NAMALWA (cell line): Measurements from ENCODE around the gene ARHGAP15.

ENCODE experiments used
- DNase-seq: peaks from one replicate; pipeline ENCODE4 v3.0.0-alpha.2; 2015; ENCODE audit warnings: low spot score

Gene ARHGAP15

DNA sequence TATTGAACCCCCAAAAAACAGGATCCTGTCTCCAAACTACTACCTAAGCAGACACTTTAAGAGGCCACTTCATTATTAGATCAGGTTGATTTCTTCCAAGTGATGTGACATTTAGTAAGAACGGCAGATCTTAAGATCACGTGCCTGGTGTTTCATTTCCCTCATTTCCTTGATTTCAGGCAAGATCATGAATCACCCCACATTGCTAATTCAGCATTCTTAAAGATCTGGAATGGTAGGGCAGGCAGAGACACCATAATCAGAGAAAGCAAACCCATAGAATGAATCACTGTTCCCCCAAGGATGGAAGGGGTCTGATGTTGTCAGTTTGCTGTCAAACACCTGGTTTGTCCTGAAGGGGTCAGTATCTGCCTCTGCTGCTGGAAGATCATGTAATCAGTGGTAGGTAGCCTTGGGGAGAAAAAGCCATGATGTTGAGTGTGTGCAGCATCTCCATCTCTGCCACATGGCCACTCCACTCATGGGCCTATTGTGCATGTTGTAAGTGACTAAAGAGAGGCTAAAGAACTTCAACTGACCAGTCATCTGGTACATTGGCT lies 133.9 kb downstream of the ARHGAP15 start:
- DNase-seq, result peak; percentile 9

GRCh38 chr2:143264851-143265250 lies 135.6 kb downstream of the ARHGAP15 start:
- DNase-seq, result no peak

DNA sequence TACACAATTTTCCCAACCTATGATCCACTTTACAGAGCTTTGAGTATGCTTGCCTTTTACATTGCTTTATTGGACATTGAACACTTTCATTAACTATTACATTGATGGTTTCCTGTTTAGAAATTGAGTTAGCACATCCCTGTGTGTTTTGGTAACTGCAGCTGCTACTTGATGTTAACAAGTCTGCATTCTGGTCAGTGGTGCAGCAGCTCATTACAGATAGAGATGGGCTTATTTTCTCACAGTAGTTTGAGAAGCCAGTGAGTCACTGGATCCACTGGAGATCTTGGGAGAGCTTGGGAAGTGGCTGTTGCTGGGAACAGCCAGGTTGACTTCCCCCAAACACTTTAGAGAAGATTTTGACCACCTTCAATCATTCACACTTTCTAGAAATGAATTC lies 150.5 kb downstream of the ARHGAP15 start:
- no peak for DNase-seq

DNA sequence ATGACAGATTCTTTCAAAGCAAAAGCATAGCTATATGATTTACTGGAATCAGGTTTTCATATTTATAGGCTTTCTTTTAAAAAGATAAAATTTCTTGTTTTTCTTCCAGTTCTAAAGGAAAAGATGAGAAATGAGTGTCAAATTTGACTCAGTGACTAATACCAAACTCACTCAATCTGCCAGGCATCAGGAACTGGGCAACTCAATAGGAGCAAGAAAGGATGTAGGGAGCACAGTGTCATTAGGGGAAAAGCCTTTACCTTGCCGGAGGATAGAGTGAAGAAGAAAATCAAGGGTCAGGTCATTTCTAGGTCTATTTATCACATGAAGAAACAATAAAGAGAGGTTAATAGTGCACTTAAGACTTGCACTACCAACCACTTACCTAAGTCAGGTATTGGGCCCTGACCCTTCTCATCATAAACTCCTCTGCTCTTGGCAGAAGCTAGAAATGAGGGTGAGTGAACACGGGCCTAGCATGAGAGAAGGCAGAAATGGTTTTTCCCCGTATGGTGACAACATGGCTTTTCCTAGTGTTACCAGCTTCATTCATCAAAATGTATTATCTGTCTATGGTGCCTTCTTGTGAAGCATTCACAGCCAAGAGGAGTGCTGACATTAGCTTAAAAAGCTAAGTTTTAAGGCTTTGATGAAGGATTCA lies 151.0 kb downstream of the ARHGAP15 start:
- no peak for DNase-seq

GRCh38 chr2:143282684-143283083 lies 153.5 kb downstream of the ARHGAP15 start:
- peak; percentile 38 for DNase-seq

DNA sequence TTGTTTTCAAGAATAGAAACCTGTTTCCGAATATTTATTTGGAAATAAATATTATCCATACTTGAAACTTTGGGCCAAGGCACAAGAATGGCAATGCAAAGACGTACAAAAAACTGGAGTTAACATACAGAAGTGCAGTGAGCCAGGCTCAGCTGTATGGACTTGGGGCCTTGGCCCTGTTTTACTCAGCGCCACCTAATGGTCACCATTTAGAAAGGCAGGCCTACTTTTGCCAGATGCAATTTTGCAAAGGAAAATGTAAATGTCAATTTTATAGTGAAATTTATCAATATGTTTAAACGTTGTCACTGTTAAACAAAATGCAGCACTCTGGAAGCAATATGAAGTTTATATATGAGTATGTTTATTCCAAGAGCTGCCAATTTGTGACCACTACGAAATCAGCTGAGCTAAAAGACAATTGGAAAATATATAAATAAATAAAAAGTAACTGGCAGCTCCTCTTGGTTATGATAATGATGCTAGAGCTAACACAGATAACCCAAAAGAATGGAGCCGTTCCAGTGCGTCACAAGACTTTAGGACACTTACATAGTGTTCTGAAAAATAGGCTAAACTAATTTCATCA lies 155.0 kb downstream of the ARHGAP15 start:
- DNase-seq, result peak; percentile 70

GRCh38 chr2:143289025-143289424 lies 159.8 kb downstream of the ARHGAP15 start:
- no peak for DNase-seq

DNA sequence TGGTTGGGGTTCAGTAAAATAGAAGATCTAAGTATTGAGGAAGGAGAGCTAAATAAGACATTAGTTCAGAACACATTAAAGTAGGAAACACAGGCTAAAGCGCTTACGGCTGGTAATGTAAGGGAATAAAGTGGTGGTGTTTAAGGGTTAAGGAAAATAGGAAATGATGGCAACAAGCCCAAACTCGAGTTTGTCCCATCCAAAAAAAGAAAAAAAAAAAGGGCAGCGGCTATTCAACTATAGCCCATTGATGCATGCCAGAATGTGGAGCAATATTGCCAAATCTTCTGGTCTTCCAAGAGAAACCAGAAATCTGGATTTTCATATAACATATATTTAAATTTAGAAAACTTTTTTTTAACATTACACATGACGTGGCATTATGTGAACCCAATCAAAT lies 161.0 kb downstream of the ARHGAP15 start:
- DNase-seq, result no peak

GRCh38 chr2:143294068-143294467 lies 164.8 kb downstream of the ARHGAP15 start:
- no peak for DNase-seq

DNA sequence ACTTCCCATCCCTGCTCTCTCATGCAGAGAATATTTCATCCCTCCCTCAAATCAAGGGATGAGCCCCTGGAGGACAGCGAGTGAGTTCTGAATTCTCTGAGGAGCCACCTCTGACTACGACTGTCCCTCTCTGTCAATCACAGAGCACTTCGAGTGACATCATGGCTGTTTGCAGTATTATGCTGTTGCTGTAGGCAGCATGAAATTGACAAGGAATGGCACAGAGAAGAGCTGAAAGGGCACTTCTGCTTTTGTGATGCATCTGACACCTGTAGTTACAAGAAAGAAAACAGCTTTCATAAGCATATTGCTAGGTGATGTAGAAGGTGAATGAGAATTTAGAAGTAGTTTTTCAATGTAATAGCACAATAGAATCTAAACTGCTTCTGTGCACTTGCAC lies 166.9 kb downstream of the ARHGAP15 start:
- peak; percentile 39 for DNase-seq

GRCh38 chr2:143297182-143297581 lies 168.0 kb downstream of the ARHGAP15 start:
- no peak for DNase-seq

- no peak for DNase-seq
Observed at GRCh38 chr2:143300536-143300935, 171.3 kb downstream of the ARHGAP15 start.

- no peak for DNase-seq
Observed at GRCh38 chr2:143311426-143311825, 182.2 kb downstream of the ARHGAP15 start.

- no peak for DNase-seq
Observed at GRCh38 chr2:143312441-143312840, 183.2 kb downstream of the ARHGAP15 start.

DNA sequence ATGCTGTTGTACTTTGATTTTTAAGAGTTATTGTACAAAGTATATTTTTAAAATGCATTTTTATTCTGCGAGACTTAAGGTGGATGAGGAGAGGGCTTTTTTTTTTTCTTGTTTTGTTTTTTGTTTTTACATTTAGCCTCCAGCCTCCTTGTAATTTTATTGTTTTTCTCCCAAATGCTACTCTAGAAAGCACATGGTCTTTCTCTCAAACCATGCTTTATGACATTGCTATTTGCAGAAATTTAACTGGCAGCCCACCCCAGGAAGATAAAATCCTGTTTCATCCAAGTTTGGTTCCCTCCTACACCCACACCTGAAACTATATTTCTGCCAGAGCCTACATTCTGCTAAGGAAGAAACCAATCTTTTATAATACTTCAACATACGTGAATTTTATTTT lies 184.6 kb downstream of the ARHGAP15 start:
- DNase-seq, result no peak

DNA sequence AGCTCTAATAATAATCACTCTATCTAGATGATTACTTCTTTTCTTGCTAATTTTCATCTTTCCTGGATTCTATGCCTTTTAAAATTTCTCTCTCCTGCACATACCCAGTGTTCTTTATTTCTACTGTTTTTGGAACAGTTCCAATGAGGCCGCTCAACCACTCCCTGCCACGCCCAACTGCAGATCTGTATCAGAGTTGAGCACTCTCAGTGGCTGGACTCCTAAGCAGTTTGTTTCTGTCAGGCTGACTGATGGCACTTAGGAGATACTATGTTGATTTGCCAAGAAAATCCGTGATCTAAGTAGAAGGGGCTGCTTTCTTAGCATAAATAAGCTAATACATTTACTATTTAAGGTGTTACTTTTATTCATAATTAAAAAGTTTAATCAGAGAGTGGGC lies 192.8 kb downstream of the ARHGAP15 start:
- DNase-seq, result no peak

DNA sequence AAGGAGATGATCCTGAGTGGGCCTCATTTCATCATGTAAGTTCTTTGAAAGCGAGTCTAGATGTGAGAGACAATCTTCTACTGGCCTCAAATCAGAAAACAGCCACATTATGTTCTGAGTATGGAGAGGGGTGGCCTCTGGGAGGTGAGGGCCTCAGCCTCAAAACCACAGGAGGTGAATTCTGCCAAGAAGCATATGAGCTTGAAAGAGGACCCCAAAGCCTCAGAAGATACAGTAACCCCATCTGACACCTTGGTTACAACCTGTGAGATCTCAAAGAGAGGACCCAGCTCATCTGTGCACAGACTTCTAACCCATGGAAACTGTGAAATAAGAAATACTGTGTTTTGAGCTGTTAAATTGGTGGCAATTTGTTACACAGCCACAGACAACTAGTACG lies 200.1 kb downstream of the ARHGAP15 start:
- no peak for DNase-seq

- DNase-seq, result no peak
Observed at GRCh38 chr2:143333168-143333791, 204.1 kb downstream of the ARHGAP15 start.

DNA sequence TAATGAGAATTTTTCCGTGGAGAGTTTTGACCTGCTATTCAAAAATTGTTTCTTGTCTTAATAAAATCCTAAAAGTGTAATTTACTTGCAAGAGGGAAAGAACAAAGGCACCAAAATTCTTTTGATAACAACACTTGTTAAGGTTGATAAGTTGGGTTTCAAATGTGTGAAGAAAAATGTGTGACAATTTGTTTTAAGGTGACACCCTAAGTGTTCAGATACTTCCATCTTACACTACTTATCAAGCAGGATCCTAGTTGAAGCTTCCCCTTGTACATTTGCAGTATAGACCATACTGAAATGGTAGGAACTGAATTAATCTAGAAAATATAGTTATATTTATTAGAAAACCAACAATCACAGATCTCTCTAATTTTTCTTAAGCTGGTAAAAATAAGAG lies 204.6 kb downstream of the ARHGAP15 start:
- no peak for DNase-seq

GRCh38 chr2:143334837-143335236 lies 205.6 kb downstream of the ARHGAP15 start:
- DNase-seq, result no peak

- DNase-seq, result no peak
Observed at GRCh38 chr2:143336719-143337210, 207.5 kb downstream of the ARHGAP15 start.

- no peak for DNase-seq
Observed at GRCh38 chr2:143341478-143341877, 212.3 kb downstream of the ARHGAP15 start.

- DNase-seq, result no peak
Observed at GRCh38 chr2:143344780-143345179, 215.6 kb downstream of the ARHGAP15 start.
